Keratinocyte (primary cell): ENCODE measurements around the gene ORM1. TPM values are rescaled to one million over a fixed set of nuclear protein-coding genes. Genes with fewer than 3 reads are reported as not detected.

Experiments
- DNase-seq: peaks from one replicate; pipeline ENCODE4 v3.0.0-alpha.2; 2011; ENCODE audit warnings: low read depth, missing footprints, low spot score
- FAIRE-seq: peaks from 2 replicates; lab custom pipeline; 2011; peaks lifted over from hg19 to GRCh38; lab: Jason Lieb, UNC
- H2AFZ ChIP-seq: 2 replicates; pipeline ENCODE4 v1.6.0; 2012; ENCODE audit warnings: low read length, control low read depth, inconsistent platforms; ENCODE audit not compliant: control insufficient read depth
- H3K27ac ChIP-seq: 2 replicates; pipeline ENCODE4 v1.5.1; 2011; ENCODE audit warnings: low read length; ENCODE audit not compliant: control insufficient read depth, insufficient read depth
- H3K27me3 ChIP-seq: 3 replicates; pipeline ENCODE4 v1.6.0; 2011; ENCODE audit warnings: low read length; ENCODE audit not compliant: control insufficient read depth, insufficient read depth; ENCODE audit errors: extremely low read depth
- H3K36me3 ChIP-seq, 2 experiments: 2 replicates in 1 of 2; 3 replicates in 1 of 2; pipeline ENCODE4 v1.5.1; 2011; ENCODE audit warnings: low read length in 2 of 2, mild to moderate bottlenecking in 1 of 2; ENCODE audit not compliant: control insufficient read depth in 2 of 2, insufficient read depth in 2 of 2; ENCODE audit errors: extremely low read depth in 1 of 2
- H3K4me1 ChIP-seq: 3 replicates; pipeline ENCODE4 v1.5.1; 2011; ENCODE audit warnings: low read length; ENCODE audit not compliant: control insufficient read depth, insufficient read depth; ENCODE audit errors: extremely low read depth
- H3K4me2 ChIP-seq: 3 replicates; pipeline ENCODE4 v1.6.0; 2011; ENCODE audit warnings: low read depth, low read length; ENCODE audit not compliant: control insufficient read depth, insufficient read depth; ENCODE audit errors: extremely low read depth
- H3K4me3 ChIP-seq, 3 experiments: fragments of 200-600 bp in 1 of 3; sonication (generic) in 1 of 3; 2 replicates in 2 of 3; 3 replicates in 1 of 3; pipeline ENCODE4 v1.5.1; 2011 to 2016; ENCODE audit warnings: low read length in 3 of 3, mild to moderate bottlenecking in 3 of 3, control low read depth in 2 of 3, inconsistent platforms in 1 of 3, low read depth in 1 of 3, mixed read lengths in 1 of 3, mixed run types in 1 of 3, moderate library complexity in 1 of 3; ENCODE audit not compliant: control insufficient read depth in 2 of 3, insufficient read depth in 2 of 3; ENCODE audit errors: extremely low read depth in 1 of 3
- H3K79me2 ChIP-seq: 2 replicates; pipeline ENCODE4 v1.6.0; 2012; ENCODE audit warnings: low read length; ENCODE audit not compliant: control insufficient read depth, insufficient read depth
- H3K9ac ChIP-seq: 3 replicates; pipeline ENCODE4 v1.6.0; 2011; ENCODE audit warnings: low read length; ENCODE audit not compliant: control insufficient read depth, insufficient read depth; ENCODE audit errors: extremely low read depth
- H3K9me1 ChIP-seq: 3 replicates; pipeline ENCODE4 v1.6.0; 2011; ENCODE audit warnings: low read length; ENCODE audit not compliant: control insufficient read depth, insufficient read depth; ENCODE audit errors: extremely low read depth
- H3K9me3 ChIP-seq: 2 replicates; pipeline ENCODE4 v1.5.1; 2012; ENCODE audit warnings: low read depth, low read length; ENCODE audit not compliant: control insufficient read depth
- H4K20me1 ChIP-seq: 3 replicates; pipeline ENCODE4 v1.6.0; 2011; ENCODE audit warnings: low read length; ENCODE audit not compliant: control insufficient read depth, insufficient read depth; ENCODE audit errors: extremely low read depth
- CTCF ChIP-seq, 3 experiments: IDR thresholded peaks in 1 of 3; conservative IDR thresholded peaks in 1 of 3; optimal IDR thresholded peaks in 1 of 3; 2 replicates in 2 of 3; 3 replicates in 1 of 3; pipeline versions ENCODE3 to v1.5.1; 2011; ENCODE audit warnings: low read length in 3 of 3, mild to moderate bottlenecking in 3 of 3, moderate library complexity in 2 of 3, control low read depth in 1 of 3, inconsistent platforms in 1 of 3; ENCODE audit not compliant: insufficient read depth in 2 of 3; ENCODE audit errors: extremely low read depth in 1 of 3
- EZH2 ChIP-seq: IDR thresholded peaks from one replicate; pipeline ENCODE4 v1.6.1; 2012; ENCODE audit warnings: inconsistent platforms, mild to moderate bottlenecking, low read length, moderate library complexity
- dilution Hi-C: fragments of 300-500 bp; cut with MboI; formaldehyde crosslinking; loops from one replicate; pipeline ENCODE4 v1.7.0; 2020; ENCODE audit warnings: low sequenced_read_pairs; ENCODE audit not compliant: extremely low pct_ligation_motif_present
- polyA plus RNA-seq, 5 experiments: library from polyadenylated mRNA; depleted of rRNA in 3 of 5; stranded (reverse) in 3 of 5; stranded (forward) in 1 of 5; unstranded in 1 of 5; fragments of >200 nt; gene quantifications; 1 replicate in 1 of 5; 2 replicates in 3 of 5; 3 replicates in 1 of 5; pipeline versions ENCODE4 v1.2.1 to v1.2.3, GENCODE V29; 2011 to 2012; ENCODE audit warnings: missing spikeins in 2 of 5, low read depth in 1 of 5, low replicate concordance in 1 of 5

Gene ORM1
- polyA plus RNA-seq, 1 donor (not counting 4 experiments of a cell fraction or from before 2014, with no cell fraction given) = not detected

- no peak overlapping the region for H3K9ac ChIP-seq
- dilution Hi-C loops = no loop called here
- no peak overlapping the region for H3K4me3 ChIP-seq
- no peak for FAIRE-seq
- H3K9me3 ChIP-seq = no peaks in the 10 kb centered on the region
- no peaks in the 10 kb centered on the region for H3K9me1 ChIP-seq
- H4K20me1 ChIP-seq = no peaks in the 10 kb centered on the region
- no peak for DNase-seq
- H3K27me3 ChIP-seq = no peaks in the 10 kb centered on the region
- no peak overlapping the region for H3K27ac ChIP-seq
- H2AFZ ChIP-seq = no peak overlapping the region
- H3K79me2 ChIP-seq = no peaks in the 10 kb centered on the region
- H3K36me3 ChIP-seq = peaks cover 35 to 45% of the 10 kb centered on the region in 2 experiments
- no peaks in the 10 kb centered on the region for H3K4me1 ChIP-seq
- H3K4me2 ChIP-seq = no peak overlapping the region
- TF ChIP-seq CTCF (optimal IDR thresholded peaks at IDR 0.05 in 1 of 3, IDR thresholded peaks at IDR 0.05 in 1 of 3, conservative IDR thresholded peaks at IDR 0.05 in 1 of 3; ENCODE audit: extremely low read depth in 1 of 3, insufficient read depth in 2 of 3, low read length in 3 of 3) = no peak
- no peak for TF ChIP-seq EZH2
These were observed 18.3 kb upstream of the ORM1 start for GRCh38 chr9:114304416-114305188.

GRCh38 chr9:114307899-114308267 lies 15.0 kb upstream of the ORM1 start:
- no peak for FAIRE-seq
- no peaks in the 10 kb centered on the region for H3K79me2 ChIP-seq
- TF ChIP-seq EZH2 (no peak), CTCF (optimal IDR thresholded peaks at IDR 0.05 in 1 of 3, IDR thresholded peaks at IDR 0.05 in 1 of 3, conservative IDR thresholded peaks at IDR 0.05 in 1 of 3; ENCODE audit: extremely low read depth in 1 of 3, insufficient read depth in 2 of 3, low read length in 3 of 3) (no peak)
- no peaks in the 10 kb centered on the region for H3K27me3 ChIP-seq
- no peak overlapping the region for H2AFZ ChIP-seq
- H4K20me1 ChIP-seq = no peaks in the 10 kb centered on the region
- no peak overlapping the region for H3K27ac ChIP-seq
- H3K9me1 ChIP-seq = no peaks in the 10 kb centered on the region
- dilution Hi-C loops = no loop called here
- H3K9ac ChIP-seq = no peak overlapping the region
- no peaks in the 10 kb centered on the region for H3K4me1 ChIP-seq
- no peak overlapping the region for H3K4me3 ChIP-seq
- no peaks in the 10 kb centered on the region for H3K9me3 ChIP-seq
- no peak overlapping the region for H3K4me2 ChIP-seq
- DNase-seq = no peak
- H3K36me3 ChIP-seq = peaks cover 28 to 35% of the 10 kb centered on the region in 2 experiments
